ENCODE measurements around the gene MGAT4B.

Gene MGAT4B

DNA sequence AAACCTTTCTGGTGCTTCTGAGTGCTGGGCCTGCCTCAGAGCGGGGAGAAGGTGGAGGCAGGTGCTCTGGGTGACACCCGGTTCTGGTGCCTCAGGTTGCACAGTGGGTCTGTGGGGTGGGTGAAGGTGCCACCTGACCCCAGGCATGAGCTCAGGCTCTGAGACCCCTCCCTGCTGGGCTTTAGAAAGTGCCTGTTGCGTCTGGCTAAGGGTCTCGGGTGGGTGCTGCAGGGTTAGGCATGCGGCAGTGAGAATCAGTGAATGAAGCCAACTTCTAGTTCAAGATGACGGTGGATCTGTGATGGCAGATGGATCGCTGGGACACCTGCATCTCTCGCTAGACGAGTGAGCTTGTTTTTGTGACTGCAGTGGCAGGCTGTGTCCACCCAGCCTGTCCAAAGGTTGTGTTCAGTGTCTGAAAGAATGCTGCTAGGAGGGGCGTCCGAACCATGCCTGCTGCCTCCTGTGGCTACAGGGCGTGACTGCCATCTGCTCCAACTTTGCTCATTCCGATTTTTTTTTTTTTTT is 19.1 kb upstream of the MGAT4B start:
- no peak for DNase-seq

DNA sequence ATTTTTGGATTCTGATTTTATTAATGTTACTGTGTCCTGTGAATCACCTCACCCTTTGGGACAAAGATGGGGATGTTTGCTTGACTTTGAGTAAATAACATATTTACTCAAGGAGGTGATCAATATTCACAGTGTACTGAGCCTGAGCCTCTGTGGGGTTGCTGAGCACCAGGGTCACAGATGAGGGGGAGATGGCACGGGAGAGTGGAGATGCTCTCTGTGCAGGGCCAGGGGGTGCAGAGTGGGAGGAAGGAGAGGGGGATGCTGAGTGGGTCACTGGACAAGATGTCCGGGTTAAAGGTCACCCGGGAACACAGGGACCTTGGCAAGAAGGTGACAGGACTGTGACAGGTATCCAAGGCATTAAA is 18.1 kb upstream of the MGAT4B start:
- no peak for DNase-seq

DNA sequence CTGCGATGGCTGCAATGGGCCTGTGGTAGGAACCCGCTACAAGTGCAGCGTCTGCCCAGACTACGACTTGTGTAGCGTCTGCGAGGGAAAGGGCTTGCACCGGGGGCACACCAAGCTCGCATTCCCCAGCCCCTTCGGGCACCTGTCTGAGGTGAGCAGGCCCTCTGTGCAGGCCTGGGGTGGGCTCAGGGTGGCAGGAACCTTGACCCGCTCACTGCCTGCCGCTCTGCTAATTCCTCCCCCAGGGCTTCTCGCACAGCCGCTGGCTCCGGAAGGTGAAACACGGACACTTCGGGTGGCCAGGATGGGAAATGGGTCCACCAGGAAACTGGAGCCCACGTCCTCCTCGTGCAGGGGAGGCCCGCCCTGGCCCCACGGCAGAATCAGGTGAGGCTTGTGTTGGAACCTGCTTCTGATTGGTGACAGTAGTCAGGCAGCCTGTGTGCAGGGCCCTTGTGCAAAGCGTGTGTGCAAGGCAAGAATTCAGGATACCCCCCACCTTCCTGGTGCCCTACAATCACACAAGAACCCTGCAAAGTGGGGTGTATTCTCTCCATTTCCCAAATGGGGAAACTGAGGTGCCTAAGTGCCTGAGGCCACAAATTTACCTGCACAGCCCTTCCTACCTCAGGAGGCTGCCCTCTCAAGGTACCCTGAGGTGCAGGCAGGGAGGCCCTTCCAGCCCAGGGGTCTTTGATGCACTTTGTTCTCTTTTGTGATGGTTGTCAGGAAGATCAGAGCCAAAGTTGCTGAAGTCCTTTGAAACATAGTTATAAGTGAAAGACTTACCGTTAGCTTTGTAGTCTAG is 17.5 kb upstream of the MGAT4B start:
- no peak for DNase-seq

DNA sequence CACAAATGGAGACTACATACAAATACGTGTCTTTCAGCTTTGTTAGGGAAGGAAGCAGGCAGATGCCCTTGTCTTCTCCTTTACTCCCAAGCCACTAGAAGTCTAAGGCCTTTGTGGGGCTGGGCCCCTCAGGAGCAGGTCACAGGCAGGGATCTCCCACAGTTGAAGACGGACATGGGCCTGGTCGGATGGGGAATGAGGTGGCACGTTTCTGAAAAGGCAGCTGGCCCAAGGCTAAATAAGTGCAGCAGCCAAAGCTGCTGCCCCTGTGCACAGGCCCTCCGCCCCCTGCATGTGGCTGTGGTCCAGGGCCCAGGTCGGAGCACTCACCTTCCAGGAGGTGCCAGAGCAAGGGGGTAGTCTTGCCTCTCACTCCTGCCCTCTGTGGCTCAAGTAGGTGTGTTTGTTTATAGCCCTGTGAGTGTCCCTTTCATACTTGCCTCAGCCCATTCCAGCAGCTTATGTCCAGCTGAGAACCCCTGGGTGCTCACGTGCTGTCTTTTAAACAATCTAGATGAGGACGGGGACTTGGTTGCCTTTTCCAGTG is 15.9 kb upstream of the MGAT4B start:
- no peak for DNase-seq

DNA sequence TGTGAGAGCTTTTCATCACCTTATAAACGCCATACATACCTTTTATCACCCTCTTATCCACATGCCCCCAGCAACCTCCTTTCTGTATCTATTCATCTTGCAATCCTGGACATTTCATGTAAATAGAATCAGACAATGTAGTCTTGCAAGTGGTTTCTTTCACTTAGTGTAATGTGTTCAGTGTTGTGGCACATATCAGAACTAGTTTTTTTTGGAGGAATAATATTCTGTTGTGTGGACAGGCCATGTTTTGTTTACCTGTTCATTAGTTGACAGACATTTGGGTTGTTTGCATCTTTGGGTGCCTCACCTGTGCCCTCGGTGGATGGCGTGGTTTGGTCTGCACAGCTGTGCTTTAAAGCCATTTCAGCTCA is 15.4 kb upstream of the MGAT4B start:
- DNase-seq: no peak

DNA sequence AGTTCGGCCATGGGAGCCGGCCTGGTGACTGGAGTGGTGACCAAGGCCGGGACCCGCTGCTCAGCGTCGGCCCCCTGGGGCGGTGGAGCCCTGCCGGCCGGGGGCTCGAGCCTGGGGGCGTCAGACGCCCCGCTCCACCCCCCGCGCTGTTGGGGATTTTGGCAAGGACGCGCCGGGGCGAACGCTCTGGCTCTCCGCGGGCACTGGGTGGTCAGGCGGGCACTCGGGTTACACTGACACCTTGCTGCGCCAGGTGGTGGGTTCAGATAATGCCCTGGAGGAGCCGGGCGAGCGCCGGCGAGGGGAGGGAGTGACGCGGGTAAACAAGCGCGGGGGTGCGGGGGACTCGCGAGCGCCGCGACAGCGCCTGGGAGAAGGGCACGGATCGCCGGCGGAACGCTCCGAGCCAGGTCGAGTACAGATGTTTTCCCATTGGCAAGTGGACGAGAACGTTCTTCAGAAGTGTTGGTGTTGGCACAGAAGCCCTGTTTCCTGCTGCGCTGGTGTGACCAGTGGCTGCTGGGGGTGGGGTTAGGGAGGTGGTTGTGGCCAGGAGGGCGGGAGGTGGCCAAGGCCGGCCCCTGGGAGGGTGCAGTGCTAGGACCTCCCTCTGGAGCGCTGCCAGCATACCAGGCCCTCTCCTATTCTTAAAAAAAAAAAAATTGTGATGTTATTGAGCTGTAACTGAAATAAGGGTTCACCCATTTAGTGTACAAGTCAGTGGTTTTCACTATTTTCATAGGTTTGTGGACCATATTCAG is 14.8 kb upstream of the MGAT4B start:
- DNase-seq: peak; percentile 85 to 89

DNA sequence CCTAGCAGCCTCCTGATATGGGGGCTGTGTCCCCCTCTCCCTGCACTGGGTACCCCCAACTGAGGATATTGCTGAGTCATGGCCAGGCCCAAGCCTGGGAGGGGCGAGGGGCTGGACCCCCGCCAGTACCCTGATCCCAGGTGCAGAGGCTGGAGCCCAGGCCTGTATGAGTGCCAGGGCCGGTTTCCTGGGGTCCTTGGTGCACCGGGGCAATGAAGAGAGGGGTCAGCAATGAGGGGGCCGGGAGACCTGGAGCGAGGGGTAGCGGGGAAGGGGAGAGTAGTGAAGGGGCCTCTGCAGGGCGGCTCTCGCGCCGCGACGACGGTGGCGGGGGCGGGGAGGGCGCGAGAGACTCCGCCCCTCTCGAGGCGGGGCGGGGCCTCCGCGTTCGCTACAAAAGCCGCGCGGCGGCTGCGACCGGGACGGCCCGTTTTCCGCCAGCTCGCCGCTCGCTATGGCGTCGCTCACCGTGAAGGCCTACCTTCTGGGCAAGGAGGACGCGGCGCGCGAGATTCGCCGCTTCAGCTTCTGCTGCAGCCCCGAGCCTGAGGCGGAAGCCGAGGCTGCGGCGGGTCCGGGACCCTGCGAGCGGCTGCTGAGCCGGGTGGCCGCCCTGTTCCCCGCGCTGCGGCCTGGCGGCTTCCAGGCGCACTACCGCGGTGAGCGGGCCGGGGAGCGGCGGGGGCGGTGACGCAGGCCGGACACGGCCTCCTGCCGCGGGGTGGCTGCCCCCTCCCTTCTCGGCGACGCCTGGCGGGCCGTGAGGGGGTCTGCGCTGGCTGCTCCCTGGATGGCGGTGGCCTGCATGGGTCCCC is 14.0 kb upstream of the MGAT4B start, which contains the start of gene SQSTM1:
Gene SQSTM1 (plus strand): TSS at position 423 of the 815 bp plus-strand sequence. CDS start 32 bp downstream, at position 455.
- DNase-seq: peak; percentile 82 to 87

DNA sequence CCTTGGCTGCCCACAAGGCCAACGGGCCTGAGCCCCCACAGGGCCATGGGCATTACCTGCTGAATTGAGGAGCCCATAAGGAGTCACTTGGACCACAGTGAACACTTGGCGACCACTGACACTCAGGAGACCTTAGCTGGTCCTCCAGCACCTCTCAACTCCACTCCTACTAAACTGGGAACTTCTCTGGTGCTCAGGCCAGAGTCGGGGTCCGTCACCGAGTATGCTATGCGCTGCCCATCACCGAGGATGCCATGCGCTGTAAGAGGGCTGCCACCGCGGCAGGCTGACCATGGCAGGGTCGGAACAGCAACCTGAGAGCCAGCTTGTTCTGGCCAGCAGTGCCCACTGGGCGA is 13.4 kb upstream of the MGAT4B start:
- no peak for DNase-seq

DNA sequence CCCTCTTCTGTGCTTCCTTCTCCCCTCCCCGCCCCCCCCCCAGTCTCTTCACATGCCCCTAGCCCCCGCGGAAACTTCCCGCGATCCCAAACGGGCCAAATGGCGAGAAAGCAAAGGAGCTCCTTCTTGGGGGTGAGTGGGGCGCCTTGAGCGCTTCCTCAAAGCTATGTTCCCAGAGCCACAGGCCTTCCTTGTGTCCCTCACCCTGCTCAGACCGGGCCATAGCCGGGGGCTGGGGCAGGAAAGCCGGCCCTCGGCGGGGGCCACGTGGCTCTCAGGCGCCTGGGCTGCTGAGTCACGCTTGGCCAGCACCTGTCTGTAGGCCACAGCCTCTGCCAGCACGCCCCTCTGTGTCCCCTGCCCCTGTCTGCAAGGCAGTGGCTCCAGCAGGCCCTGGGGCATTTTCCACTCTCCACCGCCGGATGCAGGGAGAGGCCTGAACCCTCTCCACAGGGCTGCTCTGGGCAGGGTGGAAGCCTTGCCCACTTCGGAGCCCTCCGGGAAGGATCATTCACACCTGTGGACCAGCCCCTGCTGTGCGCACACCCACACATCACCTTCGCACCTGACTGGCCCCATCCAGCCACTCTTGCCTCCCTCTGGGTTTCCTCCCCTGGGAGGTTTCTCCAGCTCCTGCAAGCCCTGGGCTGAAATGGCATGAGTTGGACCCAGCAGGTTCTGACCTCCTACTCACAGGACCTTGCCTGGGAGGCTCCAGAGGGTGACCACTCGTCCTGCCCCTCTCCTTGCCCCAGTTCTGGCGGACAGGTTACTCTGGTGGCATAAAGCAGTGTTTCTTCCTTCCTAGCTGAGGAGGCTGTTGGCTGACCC is 12.8 kb upstream of the MGAT4B start:
- peak in 1 of 2 donors; percentile 86 for DNase-seq

DNA sequence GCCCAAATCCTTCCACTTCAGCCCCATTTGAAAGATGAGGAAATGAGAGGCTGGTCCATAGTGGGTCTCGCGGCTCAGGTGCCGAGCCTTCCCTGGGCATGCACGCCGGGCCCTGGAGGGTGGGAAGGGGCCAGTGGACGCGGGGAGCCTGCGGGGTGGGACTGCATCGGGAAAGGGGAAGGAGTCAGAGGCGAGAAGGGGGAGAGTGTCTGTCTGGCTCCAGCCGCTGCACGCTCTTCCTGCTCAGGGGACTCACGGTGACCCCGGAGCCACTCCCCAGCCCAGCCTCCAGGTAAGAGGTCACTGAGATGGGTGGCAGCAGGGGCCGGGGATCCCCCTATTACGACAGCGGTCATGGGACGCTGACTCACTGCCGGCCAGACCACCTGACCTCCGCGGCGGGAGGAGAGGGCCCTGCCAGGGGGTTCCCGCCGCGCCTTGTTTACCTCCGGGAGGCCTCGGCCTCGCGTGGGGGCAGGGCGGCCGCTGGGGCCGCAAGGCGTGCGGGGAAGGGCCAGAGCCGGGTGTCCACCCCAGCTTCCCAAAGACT is 12.2 kb upstream of the MGAT4B start:
- peak; percentile 86 to 94 for DNase-seq

DNA sequence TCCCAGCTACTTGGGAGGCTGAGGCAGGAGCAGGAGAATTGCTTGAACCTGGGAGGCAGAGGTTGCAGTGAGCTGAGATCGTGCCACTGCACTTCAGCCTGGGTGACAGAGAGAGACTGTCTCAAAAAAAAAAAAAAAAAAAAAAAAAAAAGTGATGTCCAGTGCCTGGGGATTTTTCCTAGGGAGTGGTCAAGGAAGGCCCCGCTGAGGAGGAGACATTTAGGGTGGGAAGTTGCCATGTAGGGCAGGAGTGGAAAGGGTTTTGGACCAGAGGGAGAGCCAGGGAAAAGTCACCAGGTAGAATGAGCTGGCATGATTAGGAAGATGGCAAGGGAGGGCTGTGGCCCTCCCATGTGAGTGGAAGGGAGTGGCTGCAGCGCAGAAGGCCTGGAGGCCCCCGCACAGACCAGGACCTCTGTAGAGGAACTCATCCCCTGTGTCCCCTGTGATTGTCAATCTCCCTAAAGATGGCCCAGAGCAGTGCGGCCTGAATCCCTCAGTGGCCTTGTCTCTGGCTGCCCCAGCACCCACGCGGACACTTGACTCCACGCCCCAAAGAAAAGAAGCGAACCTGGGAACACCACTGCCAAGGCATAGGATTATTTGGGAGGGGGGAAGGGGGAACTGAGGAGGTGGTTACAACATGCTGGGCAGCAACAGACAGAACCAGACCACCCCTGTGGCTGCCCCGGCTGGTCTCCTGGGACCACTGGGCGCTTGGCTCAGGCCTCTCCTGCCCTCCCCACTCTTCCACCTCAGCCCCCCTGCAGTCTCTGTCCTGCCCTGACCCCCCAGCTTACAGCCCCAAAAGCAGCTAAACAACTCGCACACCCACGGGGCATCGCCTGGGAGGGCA is 11.5 kb upstream of the MGAT4B start:
- no peak for DNase-seq

DNA sequence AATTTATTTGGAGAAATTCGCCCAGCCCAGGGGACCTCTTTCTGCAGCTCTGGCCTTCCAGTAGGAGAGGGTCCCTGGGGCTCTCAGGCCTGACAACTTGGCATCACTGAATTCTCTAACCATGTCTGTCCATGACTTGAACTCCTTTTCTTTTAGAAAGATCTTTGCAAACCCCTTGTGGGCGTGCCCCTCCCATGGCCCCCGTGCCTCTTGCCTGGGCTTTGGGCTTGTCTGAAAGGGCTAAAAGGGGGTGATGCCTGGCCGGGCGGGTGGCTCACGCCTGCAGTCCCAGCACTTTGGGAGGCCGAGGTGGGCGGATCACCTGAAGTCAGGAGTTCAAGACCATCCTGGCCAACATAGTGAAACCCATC is 10.8 kb upstream of the MGAT4B start:
- no peak for DNase-seq

DNA sequence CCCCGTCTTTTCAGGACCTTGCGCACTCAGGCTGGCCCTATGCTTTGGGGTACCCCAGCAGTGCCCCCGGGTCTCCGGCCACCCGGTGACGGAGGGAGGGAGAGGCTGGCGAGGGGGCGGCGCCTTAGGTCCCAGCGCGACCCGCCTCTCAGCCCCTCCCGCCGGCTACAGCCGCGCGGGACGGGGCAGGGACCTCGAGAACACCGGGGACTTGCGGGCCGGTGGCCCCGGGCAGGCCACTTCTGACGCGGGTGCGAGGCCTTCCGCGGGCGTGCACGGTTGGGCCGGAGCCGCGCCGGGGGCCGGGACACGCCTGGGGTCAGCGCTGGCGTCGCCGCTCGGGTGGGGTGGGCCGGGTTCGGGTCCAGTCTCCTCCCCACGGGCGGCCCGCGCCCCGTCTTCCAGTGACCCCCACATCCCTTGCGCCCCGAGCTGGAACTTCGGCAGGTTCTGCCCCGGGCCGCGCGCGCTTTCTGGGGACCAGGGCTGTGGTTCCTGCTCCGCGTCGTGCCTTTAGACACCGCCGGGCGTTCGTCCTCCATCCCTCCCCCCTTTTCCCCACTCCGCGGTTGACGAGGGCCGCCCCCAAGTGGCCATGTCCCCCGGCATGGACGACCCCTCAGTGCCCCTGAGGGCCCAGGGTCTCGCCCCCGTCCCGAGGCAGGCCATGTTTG is 10.3 kb upstream of the MGAT4B start:
- no peak for DNase-seq

DNA sequence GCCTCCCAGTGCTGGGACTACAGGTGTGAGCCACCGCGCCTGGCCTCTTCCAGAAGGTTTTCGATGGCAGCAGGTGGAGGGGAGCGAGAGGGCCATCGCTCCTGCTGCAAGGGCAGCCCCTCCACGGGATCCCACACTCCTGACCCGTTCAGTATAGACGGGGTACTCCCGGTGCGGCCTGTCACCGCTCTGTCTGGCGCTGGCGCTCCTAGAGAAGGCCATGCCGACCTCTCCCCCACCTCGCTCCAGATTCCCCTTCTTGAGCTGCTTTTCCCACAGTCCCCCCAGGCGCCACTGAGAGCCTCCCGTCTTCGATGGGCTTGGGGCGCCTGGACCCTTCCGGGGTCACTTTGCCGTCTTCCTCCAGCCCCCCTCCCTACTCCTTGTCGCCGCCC is 9.7 kb upstream of the MGAT4B start:
- no peak for DNase-seq

DNA sequence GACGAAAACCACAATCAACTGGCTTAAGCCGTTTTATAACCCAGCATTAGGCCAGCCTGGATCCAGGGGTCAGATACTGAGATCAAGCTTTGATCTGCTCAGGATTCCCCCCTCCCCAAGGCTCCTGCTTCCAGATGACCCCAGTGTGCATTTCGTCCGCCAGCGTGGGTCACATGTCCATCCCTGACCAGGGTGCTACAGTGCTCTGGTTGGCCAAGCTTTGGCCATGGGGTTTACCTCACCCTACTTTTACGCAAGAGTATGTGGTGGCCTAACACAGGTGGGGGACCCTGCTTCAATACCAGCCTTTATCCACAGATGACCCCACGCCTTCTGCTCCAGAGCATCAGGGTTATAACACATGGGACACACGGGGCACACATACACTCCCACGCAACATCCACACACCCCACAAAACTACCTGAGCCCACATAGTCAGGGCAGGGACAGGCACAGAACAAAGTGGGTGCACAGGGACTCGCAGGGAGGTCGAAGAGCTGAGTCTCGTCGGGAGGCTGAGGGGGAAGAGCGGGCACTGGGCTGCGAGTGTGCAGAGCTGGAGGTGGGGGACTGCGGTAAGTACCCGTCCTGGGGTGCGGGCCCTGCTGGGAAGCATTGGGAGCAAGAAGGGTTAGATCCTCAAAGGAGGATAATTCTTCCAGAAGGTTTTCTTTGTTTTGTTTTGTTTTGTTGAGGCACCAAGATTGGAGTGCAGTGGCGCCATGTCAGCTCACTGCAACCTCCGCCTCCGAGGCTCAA is 9.0 kb upstream of the MGAT4B start:
- no peak for DNase-seq

DNA sequence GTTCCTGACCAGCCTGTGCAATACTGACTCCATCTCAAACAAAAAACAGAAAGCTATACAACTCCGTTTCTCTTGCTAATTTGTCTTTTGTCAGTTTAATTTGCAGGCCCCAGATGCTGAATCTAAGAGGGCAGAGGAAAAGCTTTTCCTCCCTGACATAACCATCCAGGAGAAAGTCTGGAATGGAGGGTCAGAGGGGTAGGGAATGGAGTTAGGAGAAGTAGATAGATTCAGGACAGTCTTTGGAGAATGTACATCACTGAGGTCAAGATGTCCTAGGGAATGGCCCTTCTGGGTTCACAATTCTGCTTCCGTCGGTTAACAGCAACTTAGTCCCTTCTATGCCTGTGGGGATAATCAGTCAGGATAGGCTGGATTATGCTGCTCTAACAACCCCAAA is 7.4 kb upstream of the MGAT4B start:
- no peak for DNase-seq

DNA sequence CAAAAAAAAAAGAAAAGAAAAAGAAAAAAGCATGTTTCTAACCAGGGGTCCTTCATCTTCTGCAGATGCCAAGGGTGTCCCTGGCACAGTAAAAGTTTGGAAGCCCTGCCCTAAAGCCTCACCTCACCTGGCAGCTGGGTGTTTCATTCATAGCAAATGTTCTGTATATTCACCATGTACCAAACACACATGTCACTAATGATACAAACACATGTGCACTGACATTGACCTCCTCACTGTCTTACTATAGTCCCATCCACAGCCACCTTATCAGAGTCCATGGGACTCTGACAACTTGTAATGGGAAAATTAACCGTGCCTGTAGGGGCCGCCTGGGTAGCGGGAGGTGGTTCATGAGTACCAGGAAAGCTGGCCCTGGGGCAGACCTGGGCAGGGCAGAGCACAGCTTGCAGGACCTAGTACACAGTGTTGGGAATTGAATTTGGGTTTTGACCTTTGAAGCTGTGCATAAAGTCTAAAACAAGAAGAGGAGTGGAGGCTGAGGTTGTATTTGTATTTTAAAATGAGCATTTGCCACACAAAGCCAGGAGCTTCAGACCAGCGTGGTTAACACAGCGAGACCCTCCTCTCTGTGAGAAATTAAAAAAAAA is 6.4 kb upstream of the MGAT4B start:
- no peak for DNase-seq

DNA sequence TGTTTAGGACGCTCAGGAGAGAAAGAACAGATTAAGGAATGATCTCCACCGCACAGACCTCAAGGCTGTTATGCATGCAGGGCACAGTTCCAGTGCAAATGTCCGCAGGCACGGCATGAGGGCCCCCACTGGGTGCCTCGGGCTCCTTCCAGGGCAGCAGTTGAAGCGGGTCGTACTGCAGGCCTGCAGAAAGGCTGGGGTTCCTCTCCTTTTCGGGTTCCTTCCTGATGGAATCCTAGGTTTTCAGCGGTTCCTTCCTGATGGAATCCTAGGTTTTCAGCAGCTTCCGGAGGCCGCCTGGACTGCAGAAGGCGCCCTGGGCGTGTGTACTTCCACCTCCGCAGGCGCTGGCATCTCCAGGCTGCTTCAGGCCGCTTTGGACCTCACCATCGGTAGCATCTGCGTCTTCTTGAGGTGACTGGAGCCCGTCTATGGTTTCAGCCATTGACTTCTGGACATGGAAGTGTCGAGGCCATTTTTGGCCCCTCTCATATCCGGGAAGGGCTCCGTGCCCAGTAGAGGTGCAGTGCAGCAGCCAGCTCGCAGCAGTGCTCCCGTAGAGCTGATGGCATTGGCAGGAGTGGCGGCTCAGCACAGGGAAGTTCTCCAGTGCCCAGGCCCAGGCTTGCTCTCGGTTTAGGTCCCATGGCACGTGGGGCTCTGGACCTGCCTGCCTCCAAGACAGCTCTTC is 5.6 kb upstream of the MGAT4B start:
- no peak for DNase-seq
